ENCODE results near the gene OR6B3. TPM values are rescaled to one million over a fixed set of nuclear protein-coding genes. Genes with fewer than 3 reads are reported as not detected.

Gene OR6B3
- total and polyA plus RNA-seq, 2 of the 8 experiments (the other 6 are each of a cell fraction or from before 2014, with no cell fraction given): not detected

DNA sequence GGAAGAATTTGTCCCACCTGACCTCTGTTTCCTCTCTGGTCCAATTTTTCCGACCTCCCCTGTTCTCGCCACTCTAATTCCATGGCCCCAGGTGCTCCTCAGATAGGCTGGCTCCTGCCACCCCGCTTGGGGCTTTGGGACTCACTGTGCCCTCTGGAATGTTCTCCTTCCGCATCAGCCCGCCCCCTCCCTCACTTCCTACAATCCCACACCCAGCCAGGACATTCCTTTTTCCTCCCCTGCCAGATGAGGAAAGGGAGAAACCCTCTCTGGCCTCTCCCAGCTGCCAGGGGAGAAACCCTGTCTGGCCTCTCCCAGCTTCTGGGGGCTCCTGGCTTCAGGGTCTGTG lies 20.0 kb downstream of the OR6B3 start:
- TF ChIP-seq RAD21 (IDR thresholded peaks at IDR 0.05 in 1 of 2, conservative IDR thresholded peaks at IDR 0.05 in 1 of 2; ENCODE audit: low read depth in 2 of 2, low read length in 2 of 2) (no peak), TEAD4 (IDR thresholded peaks at IDR 0.05; ENCODE audit: low read depth, low read length) (peak; percentile 14; the same call in 1 of the 2 replicates)
- H3K79me2 ChIP-seq (ENCODE audit: control insufficient read depth in 1 of 2, insufficient read depth in 2 of 2, low read length in 2 of 2): no peaks in the 10 kb centered on the region
- H2BK20ac ChIP-seq (ENCODE audit: low read length): no peak overlapping the region

More for the DNA sequence above, 20.0 kb downstream of the OR6B3 start:
- Histone ChIP-seq H3K4me1 (replicated peaks in 1 of 4; ENCODE audit: control insufficient read depth in 3 of 4, insufficient read depth in 4 of 4, low read length in 3 of 4) (no peaks in the 10 kb centered on the region), H3K4me2 (ENCODE audit: insufficient read depth in 1 of 2, low read depth in 2 of 2, low read length in 2 of 2) (no peak overlapping the region), H4K8ac (ENCODE audit: extremely low read depth, insufficient read depth, low read length) (peak overlapping the region; percentile 45; the same call in 1 of the 2 replicates), H3K4ac (replicated peaks; ENCODE audit: insufficient read length, low read depth, low read length) (no peak overlapping the region), H3K4me3 (ENCODE audit: extremely low read depth in 1 of 4, insufficient read depth in 2 of 4, low read depth in 3 of 4, low read length in 4 of 4) (no peak overlapping the region), H3K9me3 (ENCODE audit: insufficient read depth in 2 of 2, low read depth in 1 of 2, low read length in 1 of 2) (no peaks in the 10 kb centered on the region), H3K27ac (ENCODE audit: low read depth, low read length) (no peak overlapping the region), H2AFZ (ENCODE audit: low read length) (no peak overlapping the region), H3K23ac (ENCODE audit: insufficient read length) (no peak overlapping the region), H3K14ac (ENCODE audit: insufficient read length) (no peak overlapping the region), H2BK12ac (ENCODE audit: low read depth, low read length) (no peak overlapping the region), H3K36me3 (ENCODE audit: control insufficient read depth in 2 of 4, insufficient read depth in 4 of 4, low read length in 3 of 4) (no peaks in the 10 kb centered on the region), H3K27me3 (replicated peaks in 1 of 4; ENCODE audit: control insufficient read depth in 3 of 4, extremely low read depth in 1 of 4, insufficient read depth in 3 of 4, low read length in 3 of 4) (no peaks in the 10 kb centered on the region; a peak in 2 of 7 replicates), H4K20me1 (replicated peaks in 1 of 2; ENCODE audit: control insufficient read depth in 1 of 2, insufficient read depth in 2 of 2, low read length in 2 of 2) (no peaks in the 10 kb centered on the region), H3K79me1 (ENCODE audit: low read depth, low read length) (no peaks in the 10 kb centered on the region), H3K9ac (replicated peaks in 1 of 4; ENCODE audit: extremely low read depth in 1 of 4, low read depth in 3 of 4, low read length in 3 of 4) (no peak overlapping the region), H2BK15ac (ENCODE audit: low read length) (no peak overlapping the region), H3K56ac (replicated peaks; ENCODE audit: insufficient read length, low read depth, low read length) (no peak overlapping the region), H2BK5ac (ENCODE audit: low read depth, low read length) (no peak overlapping the region), H4K91ac (replicated peaks; ENCODE audit: insufficient read length, low read length) (no peak overlapping the region), H4K5ac (ENCODE audit: insufficient read length, low read depth, low read length) (no peak overlapping the region), H2AK5ac (ENCODE audit: low read depth, low read length) (no peak overlapping the region), H3K23me2 (ENCODE audit: low read depth, low read length) (no peaks in the 10 kb centered on the region), H2BK120ac (replicated peaks; ENCODE audit: low read depth, low read length) (no peak overlapping the region), H3K18ac (ENCODE audit: extremely low read depth, low read length) (no peak overlapping the region)
- ChIA-PET CTCF (ENCODE audit: partially characterized antibody) (interaction anchor here (0.7 kb wide), 1 partner anchor 9 kb away, joined by 3 read pairs; no protein-coding TSS in a partner anchor), POLR2A (ENCODE audit: partially characterized antibody) (no interaction called here)
- FAIRE-seq (no peak), DNase-seq (ENCODE audit: low read depth in 1 of 2, low spot score in 2 of 2) (no peak)
- WGBS, 2 experiments (ENCODE audit: extremely low coverage in 1 of 2, insufficient coverage in 1 of 2, insufficient read length in 1 of 2, insufficient replicate concordance in 2 of 2, low coverage in 1 of 2, low lambda C conversion rate in 2 of 2, missing lambda C conversion rate in 1 of 2): 74% methylated on average over 5 of the region's 5 CpGs; no CpG with 5 or more reads in 1 of the 2 experiments
